ENCODE data around the gene KLHL12.

GRCh38 chr1:202967684-202968281 is 40.7 kb upstream of the KLHL12 start:
- TF ChIP-seq CTCF (IDR thresholded peaks at IDR 0.05) (no peak), POLR2A (IDR thresholded peaks at IDR 0.05) (no peak)
